Bronchial epithelial cell (primary cell): ENCODE data around the gene DBP. TPM values are rescaled to one million over a fixed set of nuclear protein-coding genes. Genes with fewer than 3 reads are reported as not detected.

Source experiments
- DNase-seq: peaks from one replicate; pipeline ENCODE4 v3.0.0-alpha.2; 2010; ENCODE audit warnings: low read depth
- FAIRE-seq: peaks from 2 replicates; lab custom pipeline; 2011; peaks lifted over from hg19 to GRCh38; lab: Jason Lieb, UNC
- H3K27me3 ChIP-seq: 2 replicates; pipeline ENCODE4 v1.5.1; 2011; ENCODE audit warnings: low read length; ENCODE audit not compliant: control insufficient read depth, insufficient read depth
- H3K36me3 ChIP-seq: 2 replicates; pipeline ENCODE4 v1.5.1; 2011; ENCODE audit warnings: low read length; ENCODE audit not compliant: control insufficient read depth, insufficient read depth
- H3K4me3 ChIP-seq: 2 replicates; pipeline ENCODE4 v1.5.1; 2011; ENCODE audit warnings: mild to moderate bottlenecking, low read depth, low read length, control low read depth
- total RNA-seq: library from RNA; depleted of rRNA; stranded (reverse); fragments of >200 nt; gene quantifications from 2 replicates; pipeline ENCODE4 v1.2.1, GENCODE V29; 2014
- TF ChIP-seq, protein P1 (sequence below): IDR thresholded peaks from 2 replicates; pipeline ENCODE4 v1.5.1; 2011; ENCODE audit warnings: mild to moderate bottlenecking, moderate library complexity, low read length, control low read depth, inconsistent platforms; ENCODE audit not compliant: insufficient read depth, severe bottlenecking

DBP gene
- total RNA-seq, 1 donor from 2014 or later: 6.6 TPM

DNA sequence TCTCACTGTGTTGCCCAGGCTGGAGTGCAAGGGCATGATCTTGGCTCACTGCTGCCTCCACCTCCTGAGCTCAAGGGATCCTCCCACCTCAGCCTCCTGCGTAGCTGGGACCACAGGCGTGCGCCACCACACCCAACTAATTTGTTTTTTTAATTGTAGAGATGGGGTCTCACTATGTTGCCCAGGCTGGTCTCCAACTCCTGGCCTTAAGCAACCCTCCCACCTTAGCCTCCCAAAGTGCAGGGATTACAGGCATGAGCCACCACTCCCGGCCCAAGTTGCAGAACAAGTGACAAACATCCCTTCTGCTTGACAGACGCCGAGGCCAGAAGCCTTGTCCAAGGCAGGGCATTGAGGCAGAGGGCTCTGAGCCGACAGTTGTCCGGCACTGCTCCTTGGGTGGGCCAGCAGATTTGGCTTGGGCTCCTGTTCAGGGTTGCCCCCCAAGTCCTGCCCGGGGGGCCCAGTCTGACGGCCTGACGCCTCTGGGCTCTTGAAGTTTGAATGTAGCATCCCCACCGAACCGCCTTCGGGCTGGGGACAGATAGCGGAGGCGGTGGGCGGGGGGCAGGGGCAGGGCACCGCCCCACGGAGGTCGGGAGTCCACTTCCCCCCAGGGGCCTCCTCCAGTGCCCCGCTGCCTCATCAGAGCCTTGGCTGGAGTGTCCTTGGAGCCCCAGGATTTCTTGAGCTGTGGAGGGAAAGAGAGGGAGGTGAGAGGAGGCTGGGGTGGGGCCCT lies 36.3 kb downstream of the DBP start:
- FAIRE-seq (no peak), DNase-seq (no peak)
- Histone ChIP-seq H3K27me3 (no peaks in the 10 kb centered on the region), H3K4me3 (no peak overlapping the region), H3K36me3 (no peaks in the 10 kb centered on the region)
- TF ChIP-seq, protein P1, sequence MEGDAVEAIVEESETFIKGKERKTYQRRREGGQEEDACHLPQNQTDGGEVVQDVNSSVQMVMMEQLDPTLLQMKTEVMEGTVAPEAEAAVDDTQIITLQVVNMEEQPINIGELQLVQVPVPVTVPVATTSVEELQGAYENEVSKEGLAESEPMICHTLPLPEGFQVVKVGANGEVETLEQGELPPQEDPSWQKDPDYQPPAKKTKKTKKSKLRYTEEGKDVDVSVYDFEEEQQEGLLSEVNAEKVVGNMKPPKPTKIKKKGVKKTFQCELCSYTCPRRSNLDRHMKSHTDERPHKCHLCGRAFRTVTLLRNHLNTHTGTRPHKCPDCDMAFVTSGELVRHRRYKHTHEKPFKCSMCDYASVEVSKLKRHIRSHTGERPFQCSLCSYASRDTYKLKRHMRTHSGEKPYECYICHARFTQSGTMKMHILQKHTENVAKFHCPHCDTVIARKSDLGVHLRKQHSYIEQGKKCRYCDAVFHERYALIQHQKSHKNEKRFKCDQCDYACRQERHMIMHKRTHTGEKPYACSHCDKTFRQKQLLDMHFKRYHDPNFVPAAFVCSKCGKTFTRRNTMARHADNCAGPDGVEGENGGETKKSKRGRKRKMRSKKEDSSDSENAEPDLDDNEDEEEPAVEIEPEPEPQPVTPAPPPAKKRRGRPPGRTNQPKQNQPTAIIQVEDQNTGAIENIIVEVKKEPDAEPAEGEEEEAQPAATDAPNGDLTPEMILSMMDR: no peak

DNA sequence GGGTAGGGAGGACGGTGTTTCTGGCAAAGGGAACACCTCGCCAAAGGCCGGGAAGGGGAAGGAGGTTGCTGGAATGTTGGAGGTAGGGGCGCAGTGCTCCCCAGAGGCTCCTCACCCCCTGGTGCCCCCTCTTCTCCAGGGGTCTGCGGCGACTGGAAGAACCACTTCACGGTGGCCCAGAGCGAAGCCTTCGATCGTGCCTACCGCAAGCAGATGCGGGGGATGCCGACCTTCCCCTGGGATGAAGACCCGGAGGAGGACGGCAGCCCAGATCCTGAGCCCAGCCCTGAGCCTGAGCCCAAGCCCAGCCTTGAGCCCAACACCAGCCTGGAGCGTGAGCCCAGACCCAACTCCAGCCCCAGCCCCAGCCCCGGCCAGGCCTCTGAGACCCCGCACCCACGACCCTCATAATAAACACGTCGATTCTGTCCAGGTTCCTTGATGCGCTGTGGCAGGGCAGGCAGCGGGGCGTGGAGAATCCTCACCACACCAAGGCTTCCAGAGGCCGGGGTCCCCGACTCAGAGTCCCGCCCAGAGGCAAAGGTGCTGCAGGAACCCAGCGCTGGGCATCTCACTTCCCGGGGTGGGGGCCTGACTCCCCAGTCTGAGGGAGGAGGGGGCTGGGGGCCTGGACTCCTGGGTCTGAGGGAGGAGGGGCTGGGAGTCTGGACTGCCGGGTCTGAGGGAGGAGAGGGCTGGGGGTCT lies 38.0 kb downstream of the DBP start:
- DNase-seq (no peak), FAIRE-seq (no peak)
- Histone ChIP-seq H3K4me3 (no peak overlapping the region), H3K36me3 (no peaks in the 10 kb centered on the region), H3K27me3 (no peaks in the 10 kb centered on the region)
- TF ChIP-seq, protein P1: no peak

DNA sequence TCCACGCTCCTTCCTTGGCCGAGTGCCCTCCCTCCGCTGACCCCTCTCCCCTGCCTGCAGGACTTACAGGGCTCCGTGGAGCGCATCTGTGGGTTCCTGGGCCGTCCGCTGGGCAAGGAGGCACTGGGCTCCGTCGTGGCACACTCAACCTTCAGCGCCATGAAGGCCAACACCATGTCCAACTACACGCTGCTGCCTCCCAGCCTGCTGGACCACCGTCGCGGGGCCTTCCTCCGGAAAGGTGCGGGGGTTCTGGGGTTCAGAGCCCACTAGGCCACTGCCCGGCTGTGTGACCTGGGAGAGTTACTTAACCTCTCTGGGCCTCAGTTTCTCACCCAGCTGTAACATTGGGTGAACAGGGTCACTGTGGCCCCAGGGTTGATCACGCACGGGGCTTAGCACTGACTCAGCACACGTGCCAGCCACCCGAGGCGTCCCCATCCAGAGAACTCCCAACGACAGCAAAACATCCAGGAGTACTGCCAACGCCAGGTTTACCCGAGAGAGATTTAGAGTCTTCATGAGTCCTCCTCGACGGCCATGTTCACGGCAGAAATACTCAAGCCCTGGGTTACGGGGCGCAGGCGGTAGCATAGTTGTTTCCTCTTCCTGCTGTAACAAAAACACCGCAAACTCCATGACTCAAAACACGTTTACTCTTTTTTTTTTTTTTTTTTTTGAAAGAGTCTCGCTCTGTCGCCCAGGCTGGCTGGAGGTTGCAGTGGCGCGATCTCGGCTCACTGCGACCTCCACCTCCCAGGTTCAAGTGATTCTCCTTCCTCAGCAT lies 40.3 kb downstream of the DBP start:
- FAIRE-seq (no peak), DNase-seq (no peak)
- no peak overlapping the region for H3K4me3 ChIP-seq
- TF ChIP-seq, protein P1: no peak
- H3K27me3 ChIP-seq: no peaks in the 10 kb centered on the region
- no peaks in the 10 kb centered on the region for H3K36me3 ChIP-seq

DNA sequence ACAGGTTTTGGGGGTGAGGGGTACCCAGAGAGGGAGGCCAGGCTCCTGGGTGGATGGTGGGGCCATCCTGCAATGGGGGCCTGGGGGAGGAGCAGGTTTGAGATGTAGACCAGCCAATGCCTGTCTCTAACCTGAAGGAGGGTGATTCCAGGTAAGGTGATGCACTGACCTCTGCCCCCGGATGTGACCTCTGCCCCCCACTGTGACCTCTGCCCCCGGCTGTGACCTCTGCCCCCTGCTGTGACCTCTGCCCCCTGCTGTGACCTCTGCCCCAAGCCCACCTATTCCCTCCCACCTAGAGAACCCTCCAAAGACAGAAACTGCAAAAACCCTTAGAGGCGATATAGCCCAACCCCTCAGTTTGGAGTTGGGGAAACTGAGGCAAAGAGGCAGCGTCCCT lies 40.9 kb downstream of the DBP start:
- Histone ChIP-seq H3K27me3 (no peaks in the 10 kb centered on the region), H3K4me3 (no peak overlapping the region), H3K36me3 (no peaks in the 10 kb centered on the region)
- DNase-seq (no peak), FAIRE-seq (no peak)
- TF ChIP-seq, protein P1: no peak

DNA sequence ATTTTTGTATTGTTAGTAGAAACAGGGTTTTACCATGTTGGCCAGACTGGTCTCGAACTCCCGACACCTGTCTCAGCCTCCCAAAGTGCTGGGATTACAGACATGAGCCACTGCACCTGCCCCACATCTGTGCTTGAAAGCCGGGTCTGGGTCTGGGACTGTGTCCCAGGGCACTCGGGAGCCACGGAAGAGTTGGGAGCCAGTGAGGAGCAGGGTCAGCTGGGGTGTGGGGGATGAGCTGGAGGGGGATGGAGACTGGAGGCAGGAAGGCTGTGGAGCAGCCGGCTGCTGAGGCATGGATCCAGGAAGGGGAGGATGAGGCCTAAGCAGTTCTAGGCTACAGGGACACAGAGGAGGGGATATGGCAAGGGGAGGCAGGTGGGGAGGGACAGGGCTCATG lies 41.3 kb downstream of the DBP start:
- no peaks in the 10 kb centered on the region for H3K27me3 ChIP-seq
- no peak overlapping the region for H3K4me3 ChIP-seq
- H3K36me3 ChIP-seq: no peaks in the 10 kb centered on the region
- DNase-seq (no peak), FAIRE-seq (no peak)
- TF ChIP-seq, protein P1: no peak
